H1 (cell line): ENCODE data around the gene SPATA19. TPM values are rescaled to one million over a fixed set of nuclear protein-coding genes. Genes with fewer than 3 reads are reported as not detected.

ENCODE experiments used
- polyA plus RNA-seq, 7 experiments: library from polyadenylated mRNA; depleted of rRNA in 3 of 7; stranded (reverse) in 5 of 7; unstranded in 2 of 7; fragments of >200 nt in 5 of 7; fragments of 200-250 nt in 2 of 7; gene quantifications; 1 replicate in 5 of 7; 2 replicates in 1 of 7; 4 replicates in 1 of 7; pipeline versions ENCODE4 v1.2.1 to v1.2.3, GENCODE V29; 2011 to 2013; ENCODE audit warnings: missing spikeins in 2 of 7, mixed read lengths in 2 of 7
- total RNA-seq: library from RNA; stranded (reverse); fragmentation: NEBNext Ultra II Directional; extraction: Animal tissue kit (Norgen Biotek cat#: 25700); gene quantifications from 2 replicates; pipeline ENCODE4 v1.2.1, GENCODE V29; 2021
- TF ChIP-seq, protein P1 (sequence below): IDR thresholded peaks from 2 replicates; pipeline ENCODE4 v1.6.1; 2011; ENCODE audit warnings: low read length, improper control_type of control experiment
- TF ChIP-seq, protein P2 (sequence below): fragments of 300-600 bp; sonication (generic); IDR thresholded peaks from 2 replicates; pipeline ENCODE4 v1.7.1; 2012; ENCODE audit warnings: low read length, moderate library complexity, mild to moderate bottlenecking, inconsistent platforms; ENCODE audit not compliant: insufficient replicate concordance

SPATA19 gene
- total and polyA plus RNA-seq, 2 of the 8 experiments (the other 6 are each of a cell fraction or from before 2014, with no cell fraction given): not detected

DNA sequence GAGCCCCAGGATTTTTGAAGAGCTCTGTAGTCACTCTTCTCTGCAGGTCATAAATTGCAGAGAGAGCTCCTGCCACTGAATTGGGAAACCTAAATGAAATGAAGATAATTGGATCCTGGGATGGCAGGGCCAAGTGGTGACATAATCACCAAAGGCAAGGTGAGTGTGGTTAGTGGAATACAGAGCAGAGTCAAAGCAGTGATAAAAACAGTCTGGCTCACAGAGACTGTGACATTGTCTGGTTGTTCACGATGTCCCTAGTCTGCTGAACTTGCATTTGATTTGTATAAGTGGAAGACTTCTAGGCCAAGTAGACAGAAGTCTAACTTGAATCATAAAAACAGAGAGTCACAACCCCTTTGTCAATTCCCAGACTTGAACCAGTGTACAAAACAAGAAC lies 26.8 kb upstream of the SPATA19 start (continued):
- TF ChIP-seq, protein P1, sequence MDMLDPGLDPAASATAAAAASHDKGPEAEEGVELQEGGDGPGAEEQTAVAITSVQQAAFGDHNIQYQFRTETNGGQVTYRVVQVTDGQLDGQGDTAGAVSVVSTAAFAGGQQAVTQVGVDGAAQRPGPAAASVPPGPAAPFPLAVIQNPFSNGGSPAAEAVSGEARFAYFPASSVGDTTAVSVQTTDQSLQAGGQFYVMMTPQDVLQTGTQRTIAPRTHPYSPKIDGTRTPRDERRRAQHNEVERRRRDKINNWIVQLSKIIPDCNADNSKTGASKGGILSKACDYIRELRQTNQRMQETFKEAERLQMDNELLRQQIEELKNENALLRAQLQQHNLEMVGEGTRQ: no peak
- TF ChIP-seq, protein P2, sequence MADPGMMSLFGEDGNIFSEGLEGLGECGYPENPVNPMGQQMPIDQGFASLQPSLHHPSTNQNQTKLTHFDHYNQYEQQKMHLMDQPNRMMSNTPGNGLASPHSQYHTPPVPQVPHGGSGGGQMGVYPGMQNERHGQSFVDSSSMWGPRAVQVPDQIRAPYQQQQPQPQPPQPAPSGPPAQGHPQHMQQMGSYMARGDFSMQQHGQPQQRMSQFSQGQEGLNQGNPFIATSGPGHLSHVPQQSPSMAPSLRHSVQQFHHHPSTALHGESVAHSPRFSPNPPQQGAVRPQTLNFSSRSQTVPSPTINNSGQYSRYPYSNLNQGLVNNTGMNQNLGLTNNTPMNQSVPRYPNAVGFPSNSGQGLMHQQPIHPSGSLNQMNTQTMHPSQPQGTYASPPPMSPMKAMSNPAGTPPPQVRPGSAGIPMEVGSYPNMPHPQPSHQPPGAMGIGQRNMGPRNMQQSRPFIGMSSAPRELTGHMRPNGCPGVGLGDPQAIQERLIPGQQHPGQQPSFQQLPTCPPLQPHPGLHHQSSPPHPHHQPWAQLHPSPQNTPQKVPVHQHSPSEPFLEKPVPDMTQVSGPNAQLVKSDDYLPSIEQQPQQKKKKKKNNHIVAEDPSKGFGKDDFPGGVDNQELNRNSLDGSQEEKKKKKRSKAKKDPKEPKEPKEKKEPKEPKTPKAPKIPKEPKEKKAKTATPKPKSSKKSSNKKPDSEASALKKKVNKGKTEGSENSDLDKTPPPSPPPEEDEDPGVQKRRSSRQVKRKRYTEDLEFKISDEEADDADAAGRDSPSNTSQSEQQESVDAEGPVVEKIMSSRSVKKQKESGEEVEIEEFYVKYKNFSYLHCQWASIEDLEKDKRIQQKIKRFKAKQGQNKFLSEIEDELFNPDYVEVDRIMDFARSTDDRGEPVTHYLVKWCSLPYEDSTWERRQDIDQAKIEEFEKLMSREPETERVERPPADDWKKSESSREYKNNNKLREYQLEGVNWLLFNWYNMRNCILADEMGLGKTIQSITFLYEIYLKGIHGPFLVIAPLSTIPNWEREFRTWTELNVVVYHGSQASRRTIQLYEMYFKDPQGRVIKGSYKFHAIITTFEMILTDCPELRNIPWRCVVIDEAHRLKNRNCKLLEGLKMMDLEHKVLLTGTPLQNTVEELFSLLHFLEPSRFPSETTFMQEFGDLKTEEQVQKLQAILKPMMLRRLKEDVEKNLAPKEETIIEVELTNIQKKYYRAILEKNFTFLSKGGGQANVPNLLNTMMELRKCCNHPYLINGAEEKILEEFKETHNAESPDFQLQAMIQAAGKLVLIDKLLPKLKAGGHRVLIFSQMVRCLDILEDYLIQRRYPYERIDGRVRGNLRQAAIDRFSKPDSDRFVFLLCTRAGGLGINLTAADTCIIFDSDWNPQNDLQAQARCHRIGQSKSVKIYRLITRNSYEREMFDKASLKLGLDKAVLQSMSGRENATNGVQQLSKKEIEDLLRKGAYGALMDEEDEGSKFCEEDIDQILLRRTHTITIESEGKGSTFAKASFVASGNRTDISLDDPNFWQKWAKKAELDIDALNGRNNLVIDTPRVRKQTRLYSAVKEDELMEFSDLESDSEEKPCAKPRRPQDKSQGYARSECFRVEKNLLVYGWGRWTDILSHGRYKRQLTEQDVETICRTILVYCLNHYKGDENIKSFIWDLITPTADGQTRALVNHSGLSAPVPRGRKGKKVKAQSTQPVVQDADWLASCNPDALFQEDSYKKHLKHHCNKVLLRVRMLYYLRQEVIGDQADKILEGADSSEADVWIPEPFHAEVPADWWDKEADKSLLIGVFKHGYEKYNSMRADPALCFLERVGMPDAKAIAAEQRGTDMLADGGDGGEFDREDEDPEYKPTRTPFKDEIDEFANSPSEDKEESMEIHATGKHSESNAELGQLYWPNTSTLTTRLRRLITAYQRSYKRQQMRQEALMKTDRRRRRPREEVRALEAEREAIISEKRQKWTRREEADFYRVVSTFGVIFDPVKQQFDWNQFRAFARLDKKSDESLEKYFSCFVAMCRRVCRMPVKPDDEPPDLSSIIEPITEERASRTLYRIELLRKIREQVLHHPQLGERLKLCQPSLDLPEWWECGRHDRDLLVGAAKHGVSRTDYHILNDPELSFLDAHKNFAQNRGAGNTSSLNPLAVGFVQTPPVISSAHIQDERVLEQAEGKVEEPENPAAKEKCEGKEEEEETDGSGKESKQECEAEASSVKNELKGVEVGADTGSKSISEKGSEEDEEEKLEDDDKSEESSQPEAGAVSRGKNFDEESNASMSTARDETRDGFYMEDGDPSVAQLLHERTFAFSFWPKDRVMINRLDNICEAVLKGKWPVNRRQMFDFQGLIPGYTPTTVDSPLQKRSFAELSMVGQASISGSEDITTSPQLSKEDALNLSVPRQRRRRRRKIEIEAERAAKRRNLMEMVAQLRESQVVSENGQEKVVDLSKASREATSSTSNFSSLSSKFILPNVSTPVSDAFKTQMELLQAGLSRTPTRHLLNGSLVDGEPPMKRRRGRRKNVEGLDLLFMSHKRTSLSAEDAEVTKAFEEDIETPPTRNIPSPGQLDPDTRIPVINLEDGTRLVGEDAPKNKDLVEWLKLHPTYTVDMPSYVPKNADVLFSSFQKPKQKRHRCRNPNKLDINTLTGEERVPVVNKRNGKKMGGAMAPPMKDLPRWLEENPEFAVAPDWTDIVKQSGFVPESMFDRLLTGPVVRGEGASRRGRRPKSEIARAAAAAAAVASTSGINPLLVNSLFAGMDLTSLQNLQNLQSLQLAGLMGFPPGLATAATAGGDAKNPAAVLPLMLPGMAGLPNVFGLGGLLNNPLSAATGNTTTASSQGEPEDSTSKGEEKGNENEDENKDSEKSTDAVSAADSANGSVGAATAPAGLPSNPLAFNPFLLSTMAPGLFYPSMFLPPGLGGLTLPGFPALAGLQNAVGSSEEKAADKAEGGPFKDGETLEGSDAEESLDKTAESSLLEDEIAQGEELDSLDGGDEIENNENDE: no peak
